Aorta (tissue), 5 donors: Measurements from ENCODE around the gene GLB1L. TPM values are rescaled to one million over a fixed set of nuclear protein-coding genes. Genes with fewer than 3 reads are reported as not detected.
A peak's percentile ranks its signal among the peaks of the same experiment; 100 is the strongest.

ENCODE experiments used
- ATAC-seq: fragments of 200-7000 bp; cut with Tn5 transposase; one replicate; pipeline ENCODE4 v1.9.1; 2022; ENCODE audit warnings: moderate library complexity; ENCODE audit not compliant: low FRiP score
- DNase-seq, 2 donors: peaks; one replicate each; pipeline ENCODE4 v3.0.0-alpha.2; 2020
- H3K27ac ChIP-seq, 2 donors: one replicate each; pipeline ENCODE4 v1.5.1; 2013; ENCODE audit warnings: low read length in 2 of 2, mild to moderate bottlenecking in 2 of 2, moderate library complexity in 2 of 2, control low read depth in 1 of 2, inconsistent platforms in 1 of 2, low read depth in 1 of 2
- H3K27me3 ChIP-seq, 2 donors: one replicate each; pipeline ENCODE4 v1.6.1; 2013; ENCODE audit warnings: control low read depth in 1 of 2, low read length in 1 of 2, mild to moderate bottlenecking in 1 of 2, moderate library complexity in 1 of 2; ENCODE audit not compliant: insufficient read depth in 2 of 2, control insufficient read depth in 1 of 2
- H3K36me3 ChIP-seq, 2 donors: one replicate each; pipeline ENCODE4 v1.6.1; 2013; ENCODE audit warnings: control low read depth in 1 of 2, low read length in 1 of 2, mild to moderate bottlenecking in 1 of 2; ENCODE audit not compliant: insufficient read depth in 2 of 2, control insufficient read depth in 1 of 2
- H3K4me1 ChIP-seq, 2 donors: one replicate each; pipeline ENCODE4 v1.6.1; 2013; ENCODE audit warnings: low read length in 2 of 2, control low read depth in 1 of 2, mild to moderate bottlenecking in 1 of 2, moderate library complexity in 1 of 2; ENCODE audit not compliant: insufficient read depth in 2 of 2, control insufficient read depth in 1 of 2
- H3K4me3 ChIP-seq, 2 donors: one replicate each; pipeline ENCODE4 v1.5.1; 2013; ENCODE audit warnings: low read length in 2 of 2, control low read depth in 1 of 2, mild to moderate bottlenecking in 1 of 2
- H3K9me3 ChIP-seq: one replicate; pipeline ENCODE4 v1.6.1; 2013; ENCODE audit warnings: mild to moderate bottlenecking, low read length; ENCODE audit not compliant: control insufficient read depth
- WGBS, 2 donors: extraction: QIAGEN DNeasy Blood & Tissue Kit; methylation state at CpG; one replicate each; pipeline ENCODE4 v1.1.7; 2013; 5-methylcytosine and 5-hydroxymethylcytosine counted together
- intact Hi-C, 2 donors: fragments of 100-400 bp; cut with DNase I; formaldehyde crosslinking; loops; one replicate each; pipeline versions ENCODE4 v1.14.2 to v1.15.0; 2022
- polyA plus RNA-seq, 2 donors: library from polyadenylated mRNA; stranded (reverse); fragments of 200-250 nt; gene quantifications; one replicate each; pipeline ENCODE4 v1.2.3, GENCODE V29; 2013
- total RNA-seq, 2 donors: library from RNA; stranded (reverse); fragmentation: NEBNext Ultra II Directional; extraction: Animal tissue kit (Norgen Biotek cat#: 25700); gene quantifications; one replicate each; pipeline ENCODE4 v1.2.1, GENCODE V29; 2021
- donor health status: healthy with polysubstance abuse.
- donor health status: Bipolar disorder and iron deficiency.
- donor health status: DM: no; HTN: no; CAD: no.
- donor health status: DM: no; HTN: no; CAD: no.
- donor health status: DM: yes; HTN: yes; CAD: no.

Gene GLB1L
- total and polyA plus RNA-seq, 4 donors, result 2.7 to 7.1 (median 3.3) TPM

DNA sequence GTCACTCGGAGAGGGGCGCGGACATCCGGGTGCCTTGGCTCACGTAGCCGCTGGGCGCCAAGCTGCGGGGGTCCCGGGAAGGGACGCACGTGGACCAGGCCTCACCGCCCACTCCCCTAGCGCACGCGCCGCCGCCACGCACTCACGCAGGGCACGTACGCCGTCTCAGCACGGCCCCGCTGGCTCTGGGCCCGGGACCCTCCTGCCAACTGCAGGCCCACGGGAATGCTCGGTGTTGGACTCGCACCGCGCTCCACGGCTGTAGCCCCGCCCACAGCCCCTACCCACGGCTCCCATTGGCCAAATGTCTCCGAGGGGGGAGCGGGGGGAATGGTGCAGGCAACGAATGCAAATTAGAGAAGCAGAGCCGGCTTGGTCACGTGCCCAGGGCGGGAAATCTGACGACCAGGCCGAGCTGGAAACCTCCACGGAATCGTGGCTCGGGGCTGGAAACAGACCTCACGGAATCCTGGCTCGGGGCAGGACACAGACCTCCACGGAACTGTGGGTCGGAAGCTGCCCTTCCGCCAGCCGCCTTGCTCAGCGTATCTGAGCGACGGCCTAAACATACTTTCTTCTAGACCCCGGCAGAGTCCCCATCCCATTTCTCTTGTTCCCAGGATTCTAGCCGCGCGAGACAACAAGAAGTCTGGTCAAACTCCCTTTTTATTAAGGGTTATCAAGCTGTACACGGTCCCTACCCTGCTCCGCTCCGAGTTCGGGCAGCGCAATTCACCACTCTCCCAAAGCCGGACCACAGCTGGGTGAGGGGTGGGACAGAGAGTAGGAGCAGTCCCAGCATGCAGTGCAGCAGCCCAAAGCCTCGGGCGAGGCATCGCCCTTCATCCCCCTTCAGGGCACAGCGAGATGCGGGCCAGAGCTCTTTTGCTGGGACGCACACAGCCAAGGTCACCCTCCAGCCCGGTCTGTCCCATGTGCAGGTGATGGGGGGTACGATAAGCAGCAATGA is 26.2 kb downstream of the GLB1L start, which contains the start of gene ABCB6:
Gene ABCB6, minus strand, starts transcription at position 227 of the 970 bp plus-strand sequence. CDS start 285 bp downstream, outside the sequence.
- intact Hi-C loops, result loop anchor here in 1 of 2 donors (2.0 kb wide), 3 partner anchors 34 to 58 kb away; partner anchors contain the start of genes CNPPD1, NHEJ1, TUBA4A and TUBA4B
- ATAC-seq, result peak; percentile 95

DNA sequence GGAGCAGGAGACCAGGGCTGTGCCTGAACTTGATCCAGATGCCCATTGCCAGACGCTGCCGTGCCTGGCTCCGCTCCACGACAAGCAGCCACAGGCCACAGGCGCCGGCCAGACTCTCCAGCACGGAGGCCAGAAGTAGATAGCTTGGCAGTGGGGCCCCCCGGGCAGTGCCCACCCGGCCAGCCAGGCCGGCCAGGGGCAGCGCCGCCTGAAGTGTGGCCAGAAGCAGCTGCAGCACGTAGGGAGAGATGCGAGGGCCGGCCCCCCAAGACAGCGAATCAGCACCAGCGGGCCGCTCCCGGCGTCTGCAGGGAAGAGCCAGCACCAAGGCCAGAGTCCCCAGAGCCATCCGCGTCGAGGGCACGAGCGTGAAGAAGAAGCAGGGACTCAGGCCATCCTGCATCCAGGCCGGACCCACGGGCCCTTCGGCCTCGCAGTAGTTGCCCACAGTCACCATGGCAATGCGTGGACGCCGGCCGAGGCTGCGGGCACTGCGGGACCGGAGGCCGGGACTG is 27.0 kb downstream of the GLB1L start:
- WGBS, 2 donors, result 0% methylated on average over 33 to 37 of the region's 37 CpGs
- intact Hi-C loops, result loop anchor here in 1 of 2 donors (2.0 kb wide), 3 partner anchors 35 to 57 kb away; partner anchors contain the start of genes CNPPD1, NHEJ1, TUBA4A and TUBA4B
- DNase-seq (peak; percentile 86 to 90), ATAC-seq (peak; percentile 80)
- Histone ChIP-seq H3K4me1 (no peaks in the 10 kb centered on the region), H3K9me3 (no peaks in the 10 kb centered on the region), H3K27ac (peak overlapping the region in 1 of 2 donors; percentile 96), H3K27me3 (no peaks in the 10 kb centered on the region), H3K4me3 (peak overlapping the region; percentile 1 to 31), H3K36me3 (peaks cover 0 to 6% of the 10 kb centered on the region in 2 donors)

More for the DNA sequence above, 26.2 kb downstream of the GLB1L start, which contains the start of gene ABCB6:
- no peaks in the 10 kb centered on the region for H3K9me3 ChIP-seq
- no peaks in the 10 kb centered on the region for H3K4me1 ChIP-seq
- 3 to 5% methylated on average over 71 of the region's 71 CpGs for WGBS, 2 donors
- peak; percentile 98 to 99 for DNase-seq
- peaks cover 0 to 9% of the 10 kb centered on the region in 2 donors for H3K36me3 ChIP-seq
- H3K27me3 ChIP-seq, result no peaks in the 10 kb centered on the region
- peak within 1 kb of the TSS in 1 of 2 donors; percentile 96 for H3K27ac ChIP-seq
- peak within 1 kb of the TSS; percentile 1 to 31 for H3K4me3 ChIP-seq

DNA sequence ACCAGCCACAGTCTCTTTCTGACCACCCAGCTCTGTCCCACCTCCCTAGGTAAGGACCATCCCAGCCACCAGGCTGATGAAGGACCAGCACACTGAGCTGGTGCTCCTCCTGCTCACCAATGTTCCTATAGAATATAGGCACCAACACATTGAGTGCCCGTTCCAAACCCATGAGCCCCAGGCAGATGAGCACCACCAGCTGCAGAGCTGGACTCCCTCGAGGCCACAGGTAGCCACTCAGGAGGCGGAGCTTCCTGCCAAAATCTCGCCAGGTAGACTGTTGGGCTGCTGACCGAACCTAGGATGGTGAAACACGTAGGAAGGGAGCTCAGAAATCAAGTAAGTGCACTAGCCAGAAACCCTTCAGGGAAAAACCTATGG is 28.7 kb downstream of the GLB1L start:
- no peak overlapping the region for H3K27ac ChIP-seq
- H3K4me3 ChIP-seq, result no peak overlapping the region
- intact Hi-C loops, result no loop called here
- no peaks in the 10 kb centered on the region for H3K36me3 ChIP-seq
- no peaks in the 10 kb centered on the region for H3K4me1 ChIP-seq
- no peak for ATAC-seq
- H3K27me3 ChIP-seq, result no peaks in the 10 kb centered on the region
- H3K9me3 ChIP-seq, result no peaks in the 10 kb centered on the region
- WGBS, 2 donors, result 94 to 95% methylated on average over 6 of the region's 6 CpGs
- DNase-seq, result no peak

DNA sequence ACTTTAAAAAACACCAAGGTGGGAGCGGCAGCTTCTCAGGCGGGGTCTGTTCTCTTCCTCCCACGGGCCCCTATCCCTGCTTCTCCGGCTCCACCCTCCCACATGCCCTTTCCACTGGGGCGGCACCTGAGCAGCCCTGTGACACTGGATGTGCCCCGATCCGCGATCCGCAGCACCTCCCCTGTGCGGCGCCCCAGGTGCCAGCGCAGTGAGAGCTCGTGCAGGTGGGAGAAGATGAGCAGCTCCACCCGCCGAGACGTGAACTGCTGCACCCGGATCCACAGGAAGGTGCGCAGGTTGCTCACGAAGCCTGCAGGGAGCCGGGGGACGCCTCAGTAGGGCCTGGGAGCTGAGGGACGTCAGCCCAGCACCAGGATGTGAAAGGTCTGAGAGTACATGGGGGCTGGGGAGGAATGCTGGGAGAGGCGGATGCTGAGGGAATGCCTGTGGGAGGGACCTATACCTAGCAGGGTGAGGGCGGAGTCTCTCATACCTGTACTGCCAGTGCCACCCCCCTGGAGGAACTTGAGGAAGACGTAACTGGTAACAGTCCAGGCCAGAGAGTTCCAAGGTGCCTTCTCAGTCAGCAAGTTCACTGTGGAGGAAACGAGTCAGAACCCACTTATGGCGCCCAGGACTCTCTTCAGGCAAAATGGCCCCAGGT is 29.2 kb downstream of the GLB1L start:
- H3K27ac ChIP-seq, result no peak overlapping the region

DNA sequence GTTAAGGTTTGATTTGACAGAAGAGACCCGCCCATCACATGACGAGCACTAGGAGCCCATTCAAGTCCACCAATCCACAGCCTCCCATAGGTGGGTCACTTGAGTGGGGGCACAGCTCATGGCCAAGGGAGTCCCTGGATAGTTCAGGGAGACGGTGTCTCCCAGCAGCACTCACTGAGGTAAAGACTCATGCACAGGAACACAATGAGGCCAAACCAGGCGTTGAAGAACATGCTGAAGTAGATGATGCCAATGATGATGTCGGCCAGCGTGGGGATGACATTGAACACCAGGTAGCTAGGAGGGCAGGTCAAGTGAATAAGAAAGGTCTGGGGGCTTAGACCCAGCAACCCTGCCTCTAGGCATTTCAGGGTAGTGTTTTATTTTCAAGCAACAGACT is 30.5 kb downstream of the GLB1L start:
- WGBS, 2 donors, result 93 to 94% methylated on average over 6 of the region's 6 CpGs
- ATAC-seq, result no peak
- no peaks in the 10 kb centered on the region for H3K4me1 ChIP-seq
- H3K27me3 ChIP-seq, result no peaks in the 10 kb centered on the region
- no peak for DNase-seq
- H3K9me3 ChIP-seq, result no peaks in the 10 kb centered on the region
- intact Hi-C loops, result no loop called here
- H3K4me3 ChIP-seq, result no peak overlapping the region
- H3K27ac ChIP-seq, result no peak overlapping the region
- peaks cover 0 to 2% of the 10 kb centered on the region in 2 donors for H3K36me3 ChIP-seq

More for the DNA sequence above, 29.2 kb downstream of the GLB1L start:
- DNase-seq (no peak), ATAC-seq (no peak)
- no peak overlapping the region for H3K4me3 ChIP-seq
- no peaks in the 10 kb centered on the region for H3K4me1 ChIP-seq
- WGBS, 2 donors, result 94 to 97% methylated on average over 27 of the region's 27 CpGs
- no peaks in the 10 kb centered on the region for H3K27me3 ChIP-seq
- no peaks in the 10 kb centered on the region for H3K9me3 ChIP-seq
- intact Hi-C loops, result no loop called here
- H3K36me3 ChIP-seq, result no peaks in the 10 kb centered on the region

DNA sequence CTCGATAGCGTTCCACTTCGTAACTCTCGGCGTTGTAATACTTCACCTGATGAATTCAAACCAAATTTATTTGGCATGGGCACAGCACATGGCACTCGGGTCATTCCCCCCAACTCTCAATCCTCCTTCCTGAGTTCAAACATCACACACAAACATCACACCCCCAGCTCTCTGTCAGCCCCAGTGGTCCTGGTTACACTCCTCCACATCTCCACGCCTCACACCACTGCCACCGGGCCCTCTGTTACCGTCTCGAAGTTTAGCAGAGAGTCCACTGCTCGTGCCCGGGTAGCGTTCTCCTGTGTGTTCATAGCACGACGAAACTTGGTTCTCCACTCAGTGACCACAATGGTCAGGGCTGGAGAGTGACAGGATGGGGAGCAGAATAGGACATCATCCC is 31.1 kb downstream of the GLB1L start:
- H3K4me1 ChIP-seq, result no peaks in the 10 kb centered on the region
- no peak for DNase-seq
- intact Hi-C loops, result no loop called here

DNA sequence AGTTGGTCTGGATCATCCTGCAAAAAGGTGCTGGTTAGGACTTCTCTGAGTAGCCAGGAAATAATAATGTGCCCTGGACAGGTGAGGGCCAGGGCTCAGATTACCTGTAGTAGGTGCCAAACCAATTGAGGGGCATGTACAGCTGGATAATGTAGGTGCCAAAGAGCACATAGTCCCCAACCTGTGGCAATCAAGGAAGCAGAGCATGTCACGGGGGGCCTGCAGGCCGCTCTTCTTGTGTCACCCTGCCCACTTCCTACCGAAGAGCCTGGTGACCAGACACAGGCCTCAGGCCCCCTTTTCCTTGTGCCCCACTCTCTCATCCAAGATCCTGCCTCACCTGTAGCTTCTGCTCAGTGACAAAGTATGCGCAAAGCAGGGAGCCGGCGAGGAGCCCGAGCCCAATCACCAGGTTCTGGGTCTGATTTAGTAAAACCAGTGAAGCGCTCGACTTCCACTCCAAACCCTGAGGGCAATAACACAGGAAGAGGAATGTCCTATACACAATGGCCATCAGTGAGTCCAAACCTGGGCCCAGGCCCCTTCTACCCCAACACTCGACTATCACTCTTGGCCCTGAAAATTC is 31.7 kb downstream of the GLB1L start:
- intact Hi-C loops, result no loop called here
- peaks cover 0 to 6% of the 10 kb centered on the region in 2 donors for H3K36me3 ChIP-seq
- H3K27me3 ChIP-seq, result no peaks in the 10 kb centered on the region
- 96 to 97% methylated on average over 10 of the region's 10 CpGs for WGBS, 2 donors
- H3K4me3 ChIP-seq, result no peak overlapping the region
- H3K9me3 ChIP-seq, result no peaks in the 10 kb centered on the region
- DNase-seq, result no peak
- no peak overlapping the region for H3K27ac ChIP-seq
- ATAC-seq, result no peak
- no peaks in the 10 kb centered on the region for H3K4me1 ChIP-seq

More for the DNA sequence above, 31.1 kb downstream of the GLB1L start:
- WGBS, 2 donors, result 95% methylated on average over 15 of the region's 15 CpGs
- peaks cover 0 to 5% of the 10 kb centered on the region in 2 donors for H3K36me3 ChIP-seq
- ATAC-seq, result no peak
- no peak overlapping the region for H3K27ac ChIP-seq
- H3K27me3 ChIP-seq, result no peaks in the 10 kb centered on the region
- H3K4me3 ChIP-seq, result no peak overlapping the region
- H3K9me3 ChIP-seq, result no peaks in the 10 kb centered on the region

DNA sequence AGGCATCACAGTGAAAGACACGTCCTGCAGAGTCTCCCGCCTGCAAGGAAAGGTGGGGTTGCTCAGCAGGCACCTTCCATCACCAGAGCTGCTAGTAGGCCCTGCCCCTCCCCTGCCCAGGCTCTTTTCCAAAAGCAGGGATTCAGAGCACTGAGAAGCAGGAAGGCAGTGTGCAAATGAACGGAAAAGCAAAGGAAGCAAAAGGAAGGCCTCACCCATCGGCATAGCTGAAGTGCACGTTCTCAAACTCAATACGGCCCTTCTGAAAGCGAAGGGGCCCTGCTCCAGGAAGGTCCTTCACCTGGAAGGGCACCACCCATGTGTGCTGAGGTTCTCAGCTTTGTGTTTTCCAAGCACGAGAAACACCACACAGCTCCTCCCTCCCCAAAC is 32.2 kb downstream of the GLB1L start:
- Histone ChIP-seq H3K36me3 (peaks cover 0 to 6% of the 10 kb centered on the region in 2 donors), H3K9me3 (no peaks in the 10 kb centered on the region), H3K27ac (no peak overlapping the region), H3K27me3 (no peaks in the 10 kb centered on the region), H3K4me1 (no peaks in the 10 kb centered on the region), H3K4me3 (no peak overlapping the region)
- no peak for ATAC-seq
- DNase-seq, result no peak
- WGBS, 2 donors, result 88 to 94% methylated on average over 8 of the region's 8 CpGs
- intact Hi-C loops, result no loop called here
